OCI-LY1 (cell line): ENCODE measurements around the gene TMEM138.
A peak's percentile ranks its signal among the peaks of the same experiment; 100 is the strongest.

Experiments used
- CTCF ChIP-seq: fragments of 200-600 bp; sonication (generic), shearing (Covaris generic); IDR thresholded peaks from 2 replicates; pipeline ENCODE4 v1.5.1; 2017; ENCODE audit warnings: mild to moderate bottlenecking, antibody characterized with exemption, low read length, moderate library complexity, mixed read lengths
- EZH2 ChIP-seq: fragments of 200-600 bp; sonication (generic), shearing (Covaris generic); IDR thresholded peaks from 2 replicates; pipeline ENCODE4 v1.8.0; 2017; ENCODE audit warnings: borderline replicate concordance, mixed run types, mild to moderate bottlenecking, antibody characterized with exemption, low read length, moderate library complexity, mixed read lengths

GRCh38 chr11:61384271-61385242 lies 22.4 kb downstream of the TMEM138 start:
- no peak for TF ChIP-seq EZH2
- peak; percentile 55 for TF ChIP-seq CTCF
